ENCODE data around the gene DSTYK. TPM values are rescaled to one million over a fixed set of nuclear protein-coding genes. Genes with fewer than 3 reads are reported as not detected.

The DSTYK gene
- total RNA-seq, 1 donor from 2014 or later, result 11.7 TPM

DNA sequence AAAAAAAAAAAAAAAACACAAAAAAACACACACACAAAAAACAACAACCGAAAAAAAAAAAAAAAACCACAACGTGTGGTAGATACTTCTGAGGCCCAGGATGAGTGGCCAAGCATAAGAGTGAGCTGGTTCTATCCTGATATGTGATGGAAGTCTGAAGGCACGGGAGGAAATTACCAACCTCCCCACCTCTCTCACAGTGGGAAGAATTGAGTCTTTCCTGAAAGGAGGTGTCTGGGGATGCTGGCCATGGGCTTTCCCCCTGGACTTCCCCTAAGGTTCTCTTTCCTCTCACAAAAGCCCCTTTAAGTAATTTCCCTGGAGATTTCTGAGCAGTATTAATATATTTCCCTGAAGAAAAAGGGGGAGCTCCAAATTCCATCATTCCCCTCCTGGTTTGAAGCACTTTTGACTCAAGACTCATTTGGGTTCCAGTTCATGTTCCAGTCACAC lies 21.5 kb upstream of the DSTYK start:
- TF ChIP-seq, protein P1, sequence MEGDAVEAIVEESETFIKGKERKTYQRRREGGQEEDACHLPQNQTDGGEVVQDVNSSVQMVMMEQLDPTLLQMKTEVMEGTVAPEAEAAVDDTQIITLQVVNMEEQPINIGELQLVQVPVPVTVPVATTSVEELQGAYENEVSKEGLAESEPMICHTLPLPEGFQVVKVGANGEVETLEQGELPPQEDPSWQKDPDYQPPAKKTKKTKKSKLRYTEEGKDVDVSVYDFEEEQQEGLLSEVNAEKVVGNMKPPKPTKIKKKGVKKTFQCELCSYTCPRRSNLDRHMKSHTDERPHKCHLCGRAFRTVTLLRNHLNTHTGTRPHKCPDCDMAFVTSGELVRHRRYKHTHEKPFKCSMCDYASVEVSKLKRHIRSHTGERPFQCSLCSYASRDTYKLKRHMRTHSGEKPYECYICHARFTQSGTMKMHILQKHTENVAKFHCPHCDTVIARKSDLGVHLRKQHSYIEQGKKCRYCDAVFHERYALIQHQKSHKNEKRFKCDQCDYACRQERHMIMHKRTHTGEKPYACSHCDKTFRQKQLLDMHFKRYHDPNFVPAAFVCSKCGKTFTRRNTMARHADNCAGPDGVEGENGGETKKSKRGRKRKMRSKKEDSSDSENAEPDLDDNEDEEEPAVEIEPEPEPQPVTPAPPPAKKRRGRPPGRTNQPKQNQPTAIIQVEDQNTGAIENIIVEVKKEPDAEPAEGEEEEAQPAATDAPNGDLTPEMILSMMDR (conservative IDR thresholded peaks at IDR 0.05), result no peak
- H3K27me3 Mint-ChIP-seq, result peaks cover 10% of the 10 kb centered on the region
- H3K36me3 Mint-ChIP-seq, result no peaks in the 10 kb centered on the region
- no peak for DNase-seq (ENCODE audit: extremely low spot score, unreplicated experiment)
- H3K4me3 Mint-ChIP-seq, result no peak overlapping the region
- peaks cover 18% of the 10 kb centered on the region for H3K4me1 Mint-ChIP-seq (ENCODE audit: unreplicated experiment)
- no peak overlapping the region for H3K27ac Mint-ChIP-seq
- H3K9me3 Mint-ChIP-seq, result no peaks in the 10 kb centered on the region

DNA sequence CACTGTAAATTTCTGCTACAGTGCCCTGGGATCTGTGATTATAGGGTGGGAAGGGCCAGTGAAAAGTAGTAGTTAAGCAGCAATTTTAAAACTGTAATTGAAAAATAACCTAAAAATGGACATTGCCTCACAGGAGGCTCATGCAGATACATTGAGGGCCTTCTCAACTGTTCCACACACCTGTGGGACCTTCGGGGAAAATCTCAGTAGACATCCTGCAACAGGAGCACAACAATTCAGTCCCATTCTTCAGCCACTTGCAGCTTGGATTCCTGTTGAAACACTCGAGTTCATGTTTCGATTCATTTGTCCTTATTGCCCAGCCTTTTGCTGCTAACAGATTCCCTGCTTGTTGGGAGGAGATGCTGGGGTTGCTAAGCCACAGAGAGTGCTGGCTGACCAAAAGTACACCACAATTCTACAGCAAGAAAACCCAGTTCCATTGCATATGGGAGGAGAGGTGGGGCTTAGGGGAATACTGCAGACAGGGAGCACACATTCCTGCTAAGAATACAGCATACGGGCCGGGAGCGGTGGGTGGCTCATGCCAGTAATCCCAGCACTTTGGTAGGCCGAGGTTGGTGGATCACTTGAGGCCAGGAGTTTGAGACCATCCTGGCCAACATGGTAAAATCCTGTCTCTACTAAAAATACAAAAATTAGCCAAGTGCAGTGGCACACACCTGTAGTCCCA lies 20.8 kb upstream of the DSTYK start:
- Mint-ChIP-seq H3K27ac (no peak overlapping the region), H3K4me3 (no peak overlapping the region)

DNA sequence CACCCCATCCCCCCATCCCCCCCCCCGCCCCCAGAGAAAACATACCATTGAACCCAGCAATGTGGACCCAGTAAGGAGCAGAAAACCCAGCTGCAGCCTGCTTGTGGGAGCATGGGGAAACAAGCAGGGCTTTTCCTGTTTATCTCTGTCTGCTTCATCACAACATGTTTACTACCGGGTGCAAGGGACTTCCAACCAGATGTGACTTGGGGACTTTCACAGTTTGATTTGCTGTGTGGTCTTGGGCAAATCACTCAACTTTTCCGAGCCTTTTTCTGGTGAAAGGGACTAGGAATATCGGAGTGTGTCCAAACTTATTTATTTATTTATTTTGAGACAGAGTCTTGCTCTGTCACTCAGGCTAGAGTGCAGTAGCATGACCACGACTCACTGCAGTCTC lies 19.5 kb upstream of the DSTYK start:
- H3K27me3 Mint-ChIP-seq, result peaks cover 20% of the 10 kb centered on the region
- no peaks in the 10 kb centered on the region for H3K36me3 Mint-ChIP-seq
- H3K27ac Mint-ChIP-seq, result no peak overlapping the region
- TF ChIP-seq, protein P1 (conservative IDR thresholded peaks at IDR 0.05), result no peak
- no peaks in the 10 kb centered on the region for H3K9me3 Mint-ChIP-seq
- no peak for DNase-seq (ENCODE audit: extremely low spot score, unreplicated experiment)
- no peak overlapping the region for H3K4me3 Mint-ChIP-seq
- H3K4me1 Mint-ChIP-seq (ENCODE audit: unreplicated experiment), result peaks cover 27% of the 10 kb centered on the region

More for the DNA sequence above, 20.8 kb upstream of the DSTYK start:
- TF ChIP-seq, protein P1 (conservative IDR thresholded peaks at IDR 0.05), result no peak
- Mint-ChIP-seq H3K9me3 (no peaks in the 10 kb centered on the region), H3K27me3 (peaks cover 10% of the 10 kb centered on the region), H3K36me3 (no peaks in the 10 kb centered on the region), H3K4me1 (ENCODE audit: unreplicated experiment) (peaks cover 17% of the 10 kb centered on the region)
- DNase-seq (ENCODE audit: extremely low spot score, unreplicated experiment), result no peak

DNA sequence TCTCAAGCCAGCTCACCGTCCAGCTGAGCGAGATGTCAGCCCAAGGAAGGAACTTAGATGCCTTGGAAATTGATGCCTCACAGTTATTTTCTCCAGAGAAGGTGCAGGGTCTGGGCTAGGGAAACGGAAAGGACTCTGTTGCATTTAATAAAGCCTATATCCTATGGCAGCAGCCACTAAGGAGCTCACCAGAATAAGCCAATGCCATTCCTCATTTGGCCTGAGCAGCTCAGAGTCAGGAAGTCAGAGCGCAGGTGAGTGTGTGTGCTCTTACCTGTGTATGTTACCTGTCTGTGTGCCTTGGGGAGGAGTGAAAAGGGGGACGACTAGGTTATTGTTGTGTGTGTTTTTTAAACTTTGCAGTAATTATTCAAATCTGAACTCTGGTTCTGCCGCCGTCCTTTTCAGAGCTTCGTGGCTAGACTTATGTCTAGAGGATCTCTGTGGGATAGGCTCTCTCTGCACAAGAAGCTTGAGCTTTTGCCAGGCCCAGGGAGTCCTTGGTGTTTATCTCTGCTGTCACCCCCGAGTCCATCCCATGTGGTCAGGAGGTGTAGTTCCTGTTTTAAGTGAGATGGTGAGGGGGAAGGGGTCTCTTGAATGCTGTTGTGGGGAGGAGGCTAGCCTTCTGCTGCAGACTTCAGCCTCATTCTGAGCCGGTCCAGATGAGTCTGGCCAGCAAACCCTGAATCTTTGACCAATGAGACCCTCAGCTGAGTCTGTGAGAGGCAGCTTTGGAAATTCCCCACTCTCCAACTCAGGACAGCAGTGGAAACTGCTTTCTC lies 18.6 kb upstream of the DSTYK start:
- Mint-ChIP-seq H3K9me3 (no peaks in the 10 kb centered on the region), H3K4me1 (ENCODE audit: unreplicated experiment) (peaks cover 30% of the 10 kb centered on the region), H3K36me3 (no peaks in the 10 kb centered on the region), H3K4me3 (peak overlapping the region; percentile 87), H3K27me3 (peaks cover 27% of the 10 kb centered on the region), H3K27ac (peak overlapping the region; percentile 29)
- DNase-seq (ENCODE audit: extremely low spot score, unreplicated experiment), result no peak
- TF ChIP-seq, protein P1 (conservative IDR thresholded peaks at IDR 0.05), result no peak

DNA sequence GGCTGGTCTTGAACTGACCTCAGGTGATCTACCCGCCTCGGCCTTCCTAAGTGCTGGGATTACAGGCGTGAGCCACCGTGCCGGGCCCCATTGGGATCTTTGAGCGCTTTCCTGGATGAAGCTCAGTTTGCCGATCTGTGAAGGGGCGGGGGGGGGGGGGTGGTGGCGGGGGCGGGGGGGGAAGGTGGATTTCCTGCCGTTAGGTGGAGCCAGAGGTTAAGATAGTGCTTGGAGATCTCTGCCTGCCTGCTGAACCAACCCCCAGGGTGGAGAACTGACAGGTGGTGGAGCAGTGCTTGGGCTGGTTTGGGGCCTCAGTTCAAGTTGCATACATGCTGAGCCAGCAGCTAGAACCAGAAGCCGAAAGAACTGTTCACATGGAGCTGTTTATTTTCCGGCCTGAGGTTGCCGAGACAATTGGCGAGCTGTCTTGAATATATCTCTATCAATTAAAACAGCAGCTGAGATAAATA lies 17.9 kb upstream of the DSTYK start:
- no peak for DNase-seq (ENCODE audit: extremely low spot score, unreplicated experiment)
- Mint-ChIP-seq H3K36me3 (no peaks in the 10 kb centered on the region), H3K4me3 (peak overlapping the region; percentile 87), H3K27me3 (peaks cover 34% of the 10 kb centered on the region), H3K9me3 (no peaks in the 10 kb centered on the region), H3K4me1 (ENCODE audit: unreplicated experiment) (peaks cover 31% of the 10 kb centered on the region), H3K27ac (peak overlapping the region; percentile 29)
- TF ChIP-seq, protein P1 (conservative IDR thresholded peaks at IDR 0.05), result no peak
